Progenitor cell of endocrine pancreas (in vitro differentiated cells): Measurements from ENCODE around the gene SI. TPM values are rescaled to one million over a fixed set of nuclear protein-coding genes. Genes with fewer than 3 reads are reported as not detected.

Source experiments
- DNase-seq: peaks from one replicate; pipeline ENCODE4 v3.0.0; 2021; ENCODE audit warnings: low spot score; ENCODE audit not compliant: unreplicated experiment
- H3K27ac Mint-ChIP-seq: 2 replicates; pipeline ENCODE4 v1.8.0; 2021; ENCODE audit warnings: mild to moderate bottlenecking, moderate library complexity, mixed read lengths
- H3K27me3 Mint-ChIP-seq: 2 replicates; pipeline ENCODE4 v1.8.0; 2021; ENCODE audit warnings: mixed read lengths
- H3K36me3 Mint-ChIP-seq: 2 replicates; pipeline ENCODE4 v1.8.0; 2022; ENCODE audit warnings: mixed read lengths; ENCODE audit not compliant: insufficient read depth
- H3K4me1 Mint-ChIP-seq: 2 replicates; pipeline ENCODE4 v1.8.0; 2021; ENCODE audit warnings: low read depth, mixed read lengths
- H3K4me3 Mint-ChIP-seq: 2 replicates; pipeline ENCODE4 v1.8.0; 2021; ENCODE audit warnings: low read depth, mild to moderate bottlenecking, moderate library complexity, mixed read lengths
- H3K9me3 Mint-ChIP-seq: 2 replicates; pipeline ENCODE4 v1.8.0; 2021; ENCODE audit warnings: low read depth, mixed read lengths
- total RNA-seq: library from RNA; stranded (reverse); gene quantifications from 2 replicates; pipeline ENCODE4 v1.2.1, GENCODE V29; 2021
- TF ChIP-seq, protein P1 (sequence below): fragments of 200-600 bp; sonication (generic); IDR thresholded peaks from one replicate; pipeline ENCODE4 v1.5.0; 2021; ENCODE audit warnings: antibody characterized with exemption, mild to moderate bottlenecking; ENCODE audit not compliant: unreplicated experiment

The SI gene
- total RNA-seq, 1 donor from 2014 or later: 2.0 TPM

GRCh38 chr3:164929642-164930041 lies 148.7 kb downstream of the SI start:
- DNase-seq: no peak
- Mint-ChIP-seq H3K36me3 (no peaks in the 10 kb centered on the region), H3K27me3 (no peaks in the 10 kb centered on the region), H3K9me3 (no peaks in the 10 kb centered on the region), H3K27ac (no peak overlapping the region), H3K4me3 (no peak overlapping the region), H3K4me1 (no peaks in the 10 kb centered on the region)
- TF ChIP-seq, protein P1, sequence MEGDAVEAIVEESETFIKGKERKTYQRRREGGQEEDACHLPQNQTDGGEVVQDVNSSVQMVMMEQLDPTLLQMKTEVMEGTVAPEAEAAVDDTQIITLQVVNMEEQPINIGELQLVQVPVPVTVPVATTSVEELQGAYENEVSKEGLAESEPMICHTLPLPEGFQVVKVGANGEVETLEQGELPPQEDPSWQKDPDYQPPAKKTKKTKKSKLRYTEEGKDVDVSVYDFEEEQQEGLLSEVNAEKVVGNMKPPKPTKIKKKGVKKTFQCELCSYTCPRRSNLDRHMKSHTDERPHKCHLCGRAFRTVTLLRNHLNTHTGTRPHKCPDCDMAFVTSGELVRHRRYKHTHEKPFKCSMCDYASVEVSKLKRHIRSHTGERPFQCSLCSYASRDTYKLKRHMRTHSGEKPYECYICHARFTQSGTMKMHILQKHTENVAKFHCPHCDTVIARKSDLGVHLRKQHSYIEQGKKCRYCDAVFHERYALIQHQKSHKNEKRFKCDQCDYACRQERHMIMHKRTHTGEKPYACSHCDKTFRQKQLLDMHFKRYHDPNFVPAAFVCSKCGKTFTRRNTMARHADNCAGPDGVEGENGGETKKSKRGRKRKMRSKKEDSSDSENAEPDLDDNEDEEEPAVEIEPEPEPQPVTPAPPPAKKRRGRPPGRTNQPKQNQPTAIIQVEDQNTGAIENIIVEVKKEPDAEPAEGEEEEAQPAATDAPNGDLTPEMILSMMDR: no peak

Other genes with a start within 250 kb of the SI start
- gene SLITRK3, start 117.9 kb upstream of the SI start, total RNA-seq: not detected in 2 replicates